ENCODE data around the gene ZNF205.

DNA sequence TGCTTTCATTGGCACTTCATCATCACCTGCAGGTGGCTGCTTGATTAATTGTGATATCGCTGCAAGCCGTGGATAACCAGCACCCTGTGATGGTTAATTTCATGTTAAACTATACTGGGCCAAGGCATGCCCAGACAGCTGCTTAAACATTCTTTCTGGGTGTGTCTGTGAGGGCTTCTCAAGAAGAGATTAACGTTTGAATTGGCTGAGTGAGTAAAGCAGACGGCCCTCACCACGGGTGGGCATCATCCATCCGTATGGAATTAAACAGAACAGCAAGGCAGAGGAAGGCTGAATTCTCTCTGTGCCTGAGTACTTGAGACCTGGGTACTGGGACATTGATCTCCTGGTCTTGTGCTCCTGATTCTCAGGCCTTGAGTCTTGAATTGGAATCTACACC is 15.4 kb downstream of the ZNF205 start:
- TF ChIP-seq, protein P1, sequence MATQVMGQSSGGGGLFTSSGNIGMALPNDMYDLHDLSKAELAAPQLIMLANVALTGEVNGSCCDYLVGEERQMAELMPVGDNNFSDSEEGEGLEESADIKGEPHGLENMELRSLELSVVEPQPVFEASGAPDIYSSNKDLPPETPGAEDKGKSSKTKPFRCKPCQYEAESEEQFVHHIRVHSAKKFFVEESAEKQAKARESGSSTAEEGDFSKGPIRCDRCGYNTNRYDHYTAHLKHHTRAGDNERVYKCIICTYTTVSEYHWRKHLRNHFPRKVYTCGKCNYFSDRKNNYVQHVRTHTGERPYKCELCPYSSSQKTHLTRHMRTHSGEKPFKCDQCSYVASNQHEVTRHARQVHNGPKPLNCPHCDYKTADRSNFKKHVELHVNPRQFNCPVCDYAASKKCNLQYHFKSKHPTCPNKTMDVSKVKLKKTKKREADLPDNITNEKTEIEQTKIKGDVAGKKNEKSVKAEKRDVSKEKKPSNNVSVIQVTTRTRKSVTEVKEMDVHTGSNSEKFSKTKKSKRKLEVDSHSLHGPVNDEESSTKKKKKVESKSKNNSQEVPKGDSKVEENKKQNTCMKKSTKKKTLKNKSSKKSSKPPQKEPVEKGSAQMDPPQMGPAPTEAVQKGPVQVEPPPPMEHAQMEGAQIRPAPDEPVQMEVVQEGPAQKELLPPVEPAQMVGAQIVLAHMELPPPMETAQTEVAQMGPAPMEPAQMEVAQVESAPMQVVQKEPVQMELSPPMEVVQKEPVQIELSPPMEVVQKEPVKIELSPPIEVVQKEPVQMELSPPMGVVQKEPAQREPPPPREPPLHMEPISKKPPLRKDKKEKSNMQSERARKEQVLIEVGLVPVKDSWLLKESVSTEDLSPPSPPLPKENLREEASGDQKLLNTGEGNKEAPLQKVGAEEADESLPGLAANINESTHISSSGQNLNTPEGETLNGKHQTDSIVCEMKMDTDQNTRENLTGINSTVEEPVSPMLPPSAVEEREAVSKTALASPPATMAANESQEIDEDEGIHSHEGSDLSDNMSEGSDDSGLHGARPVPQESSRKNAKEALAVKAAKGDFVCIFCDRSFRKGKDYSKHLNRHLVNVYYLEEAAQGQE (IDR thresholded peaks at IDR 0.05; ENCODE audit: insufficient read depth in 1 of 2, low read depth in 2 of 2, low read length in 1 of 2) = no peak
- TF ChIP-seq, protein P2, sequence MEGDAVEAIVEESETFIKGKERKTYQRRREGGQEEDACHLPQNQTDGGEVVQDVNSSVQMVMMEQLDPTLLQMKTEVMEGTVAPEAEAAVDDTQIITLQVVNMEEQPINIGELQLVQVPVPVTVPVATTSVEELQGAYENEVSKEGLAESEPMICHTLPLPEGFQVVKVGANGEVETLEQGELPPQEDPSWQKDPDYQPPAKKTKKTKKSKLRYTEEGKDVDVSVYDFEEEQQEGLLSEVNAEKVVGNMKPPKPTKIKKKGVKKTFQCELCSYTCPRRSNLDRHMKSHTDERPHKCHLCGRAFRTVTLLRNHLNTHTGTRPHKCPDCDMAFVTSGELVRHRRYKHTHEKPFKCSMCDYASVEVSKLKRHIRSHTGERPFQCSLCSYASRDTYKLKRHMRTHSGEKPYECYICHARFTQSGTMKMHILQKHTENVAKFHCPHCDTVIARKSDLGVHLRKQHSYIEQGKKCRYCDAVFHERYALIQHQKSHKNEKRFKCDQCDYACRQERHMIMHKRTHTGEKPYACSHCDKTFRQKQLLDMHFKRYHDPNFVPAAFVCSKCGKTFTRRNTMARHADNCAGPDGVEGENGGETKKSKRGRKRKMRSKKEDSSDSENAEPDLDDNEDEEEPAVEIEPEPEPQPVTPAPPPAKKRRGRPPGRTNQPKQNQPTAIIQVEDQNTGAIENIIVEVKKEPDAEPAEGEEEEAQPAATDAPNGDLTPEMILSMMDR (IDR thresholded peaks at IDR 0.05) = no peak
